ENCODE data around the gene TRIM66. TPM values are rescaled to one million over a fixed set of nuclear protein-coding genes. Genes with fewer than 3 reads are reported as not detected.

The TRIM66 gene
- total and polyA plus RNA-seq, 9 of the 15 experiments (the other 6 are each of a cell fraction or from before 2014, with no cell fraction given), result 1.1 to 7.3 (median 4.9) TPM

- Histone ChIP-seq H3K27ac (ENCODE audit: extremely low read depth, low read depth, low read length) (no peak overlapping the region), H3K4me1 (replicated peaks in 1 of 2; ENCODE audit: control insufficient read depth in 2 of 2, insufficient read depth in 2 of 2, low read length in 2 of 2) (peaks cover 0 to 11% of the 10 kb centered on the region in 2 experiments; a peak in 3 of 5 replicates)
- no TSS peak for BruUV-seq (replicated peaks)
These were observed 38.6 kb upstream of the TRIM66 start for GRCh38 chr11:8720868-8721608.

More at GRCh38 chr11:8720868-8721608, 38.6 kb upstream of the TRIM66 start:
- H3K9me1 ChIP-seq (ENCODE audit: control insufficient read depth, insufficient read depth, low read length), result peaks cover 3% of the 10 kb centered on the region
- intact Hi-C loops (cut with micrococcal nuclease), result no loop called here
- no peak overlapping the region for H3K9ac ChIP-seq (ENCODE audit: insufficient read depth in 1 of 2, low read depth in 2 of 2, low read length in 2 of 2)
- no peaks in the 10 kb centered on the region for H3K79me2 ChIP-seq (ENCODE audit: control insufficient read depth, insufficient read depth, low read length)
- H3K27me3 ChIP-seq (ENCODE audit: control insufficient read depth in 2 of 2, insufficient read depth in 2 of 2, low read length in 2 of 2), result peaks cover 18 to 67% of the 10 kb centered on the region in 2 experiments; a peak in 4 of 5 replicates
- CTCF ChIA-PET (ENCODE audit: low intra/inter-chr PET ratio), result no interaction called here
- TF ChIP-seq ZNF143 (CRISPR knock-in tag; IDR thresholded peaks at IDR 0.05) (no peak), ZNF263 (CRISPR knock-in tag; IDR thresholded peaks at IDR 0.05; ENCODE audit: borderline replicate concordance) (0 out of 2 replicates have a peak, but pooled peaks have one; percentile 36), TSHZ1 (CRISPR knock-in tag; IDR thresholded peaks at IDR 0.05) (no peak), ARID4B (CRISPR knock-in tag; IDR thresholded peaks at IDR 0.05) (no peak)
- no peak for DNase-seq (ENCODE audit: extremely low read depth in 1 of 4, low spot score in 3 of 4)
- no peaks in the 10 kb centered on the region for H3K36me3 ChIP-seq (ENCODE audit: control insufficient read depth, insufficient read depth, low read length)
- H4K20me1 ChIP-seq (replicated peaks; ENCODE audit: control insufficient read depth, insufficient read depth, low read length), result no peaks in the 10 kb centered on the region
- POLR2A ChIA-PET, result interaction anchor here (1.4 kb wide), 1 partner anchor 20 kb away, joined by 3 read pairs; no protein-coding TSS in a partner anchor
- H3K9me3 ChIP-seq (replicated peaks; ENCODE audit: control insufficient read depth, insufficient read depth, low read depth, low read length), result no peaks in the 10 kb centered on the region
- H2AFZ ChIP-seq (ENCODE audit: low read depth, low read length), result no peak overlapping the region
- 5% methylated on average over 4 of the region's 5 CpGs for WGBS (ENCODE audit: insufficient coverage, low coverage, missing lambda C conversion rate)
- H3K4me3 ChIP-seq, result no peak overlapping the region
- in situ Hi-C loops (cut with MboI), result no loop called here
- FAIRE-seq, result no peak
- no peak overlapping the region for H3K4me2 ChIP-seq (ENCODE audit: insufficient read depth, low read length)
- no peak for ATAC-seq

Measured in K562 (cell line).